GM12878 (cell line): Measurements from ENCODE around the gene CST8. TPM values are rescaled to one million over a fixed set of nuclear protein-coding genes. Genes with fewer than 3 reads are reported as not detected.

Experiments
- ATAC-seq: fragments of 200-7000 bp; cut with Tn5 transposase; 3 replicates; pipeline ENCODE4 v1.9.1; 2020; ENCODE audit warnings: mild to moderate bottlenecking, moderate library complexity
- BruUV-seq: library from RNA; stranded (reverse); fragments of 400-500 nt; replicated peaks from 2 replicates; lab custom pipeline; 2021; lab: Mats Ljungman, UMichigan
- CTCF ChIA-PET: fragments of 300-600 bp; sonication (Branson Sonifier 250); formaldehyde crosslinking; extraction: SDS; loops from one replicate; lab custom pipeline; 2021; ENCODE audit warnings: inconsistent platforms; lab: Yijun Ruan, JAX
- POLR2A ChIA-PET: fragments of 350-600 bp; formaldehyde crosslinking; extraction: SDS; loops from one replicate; lab custom pipeline; 2021; ENCODE audit warnings: inconsistent platforms; lab: Charles Lee
- RAD21 ChIA-PET: fragments of 300-600 bp; sonication (Branson Sonifier 250); formaldehyde crosslinking; loops from one replicate; lab custom pipeline; 2023; ENCODE audit warnings: antibody characterized with exemption; ENCODE audit not compliant: unreplicated experiment; lab: Charles Lee
- SMC1A ChIA-PET: fragments of 300-600 bp; sonication (Branson Sonifier 250); formaldehyde crosslinking; loops from one replicate; lab custom pipeline; 2023; ENCODE audit not compliant: unreplicated experiment, uncharacterized antibody; lab: Charles Lee
- DNase-seq: peaks from one replicate; pipeline ENCODE4 v3.0.0-alpha.2; 2011; ENCODE audit warnings: low read depth, low spot score
- FAIRE-seq: peaks from 3 replicates; lab custom pipeline; 2011; peaks lifted over from hg19 to GRCh38; lab: Jason Lieb, UNC
- H2AFZ ChIP-seq: 2 replicates; pipeline ENCODE4 v1.6.0; 2011; ENCODE audit warnings: low read depth, low read length, control low read depth; ENCODE audit not compliant: control insufficient read depth
- H3K27ac ChIP-seq: 2 replicates; pipeline ENCODE4 v1.5.1; 2011; ENCODE audit warnings: control low read depth; ENCODE audit not compliant: control insufficient read depth, insufficient read depth
- H3K27me3 ChIP-seq, 2 experiments: replicated peaks in 1 of 2; 2 replicates each; pipeline versions ENCODE4 v1.6.0 to v1.6.1; 2011; ENCODE audit warnings: low read length in 1 of 2; ENCODE audit not compliant: control insufficient read depth in 2 of 2, insufficient read depth in 2 of 2
- H3K36me3 ChIP-seq, 2 experiments: 2 replicates each; pipeline ENCODE4 v1.5.1; 2011; ENCODE audit warnings: low read length in 1 of 2; ENCODE audit not compliant: control insufficient read depth in 2 of 2, insufficient read depth in 2 of 2
- H3K4me1 ChIP-seq: 2 replicates; pipeline ENCODE4 v1.6.1; 2011; ENCODE audit warnings: mild to moderate bottlenecking, low read length, moderate library complexity, mixed read lengths; ENCODE audit not compliant: control insufficient read depth, insufficient read depth
- H3K4me2 ChIP-seq: 2 replicates; pipeline ENCODE4 v1.6.0; 2011; ENCODE audit warnings: control low read depth; ENCODE audit not compliant: control insufficient read depth, insufficient read depth
- H3K4me3 ChIP-seq: fragments of 200-600 bp; sonication (generic); 2 replicates; pipeline ENCODE4 v1.5.1; 2016
- H3K79me2 ChIP-seq: 2 replicates; pipeline ENCODE4 v1.6.0; 2011; ENCODE audit warnings: low read length; ENCODE audit not compliant: control insufficient read depth, insufficient read depth
- H3K9ac ChIP-seq: 2 replicates; pipeline ENCODE4 v1.8.0; 2011; ENCODE audit warnings: low read length, control low read depth, mixed read lengths; ENCODE audit not compliant: control insufficient read depth, insufficient read depth
- H3K9me3 ChIP-seq: replicated peaks from 3 replicates; pipeline ENCODE4 v1.5.1; 2011; ENCODE audit warnings: mild to moderate bottlenecking, low read length; ENCODE audit not compliant: control insufficient read depth, insufficient read depth
- H4K20me1 ChIP-seq: 2 replicates; pipeline ENCODE4 v1.6.0; 2011; ENCODE audit not compliant: control insufficient read depth, insufficient read depth
- BCL11A ChIP-seq: IDR thresholded peaks from 2 replicates; pipeline ENCODE4 v1.6.1; 2011; ENCODE audit warnings: low read depth, low read length
- CBX5 ChIP-seq: sonication (generic); IDR thresholded peaks from 2 replicates; pipeline ENCODE4 v1.6.1; 2016; ENCODE audit warnings: low read depth, moderate library complexity, mild to moderate bottlenecking, inconsistent platforms
- CHD2 ChIP-seq: IDR thresholded peaks from 2 replicates; pipeline ENCODE4 v1.6.1; 2011; ENCODE audit warnings: low read depth, low read length, improper control_type of control experiment, borderline replicate concordance
- CTCF ChIP-seq, 3 experiments: IDR thresholded peaks in 2 of 3; conservative IDR thresholded peaks in 1 of 3; 2 replicates each; pipeline ENCODE4 v1.5.1; 2011; ENCODE audit warnings: low read depth in 3 of 3, low read length in 3 of 3, mild to moderate bottlenecking in 3 of 3, control low read depth in 2 of 3, moderate library complexity in 2 of 3, inconsistent platforms in 1 of 3, mixed read lengths in 1 of 3; ENCODE audit not compliant: control insufficient read depth in 2 of 3, insufficient read depth in 1 of 3; ENCODE audit errors: extremely low read depth in 1 of 3
- EGR1 ChIP-seq, 2 experiments: IDR thresholded peaks; 1 replicate in 1 of 2; 2 replicates in 1 of 2; pipeline ENCODE4 v1.6.1; 2011 to 2012; ENCODE audit warnings: low read depth in 2 of 2, low read length in 2 of 2, borderline replicate concordance in 1 of 2, mild to moderate bottlenecking in 1 of 2, moderate library complexity in 1 of 2
- FOS ChIP-seq: IDR thresholded peaks from 3 replicates; pipeline ENCODE4 v1.6.1; 2011; ENCODE audit warnings: borderline replicate concordance; ENCODE audit not compliant: insufficient read length; ENCODE audit errors: extremely low read depth
- NR2C2 ChIP-seq: IDR thresholded peaks from 2 replicates; pipeline ENCODE4 v1.6.1; 2011; ENCODE audit warnings: borderline replicate concordance, low read depth; ENCODE audit not compliant: control insufficient read depth, insufficient read length
- RB1 ChIP-seq: fragments of 450-650 bp; formaldehyde crosslinking; IDR thresholded peaks from 2 replicates; pipeline ENCODE4 v1.6.1; 2017; ENCODE audit warnings: mild to moderate bottlenecking, borderline replicate concordance
- SIN3A ChIP-seq: IDR thresholded peaks from 2 replicates; pipeline ENCODE4 v1.6.1; 2012; ENCODE audit warnings: low read depth, low read length, improper control_type of control experiment
- SIX5 ChIP-seq: IDR thresholded peaks from 2 replicates; pipeline ENCODE4 v1.6.1; 2011; ENCODE audit warnings: mild to moderate bottlenecking, low read depth, low read length, moderate library complexity; ENCODE audit not compliant: severe bottlenecking
- STAT3 ChIP-seq: IDR thresholded peaks from 2 replicates; pipeline ENCODE4 v1.6.1; 2011; ENCODE audit warnings: low read depth, low read length, improper control_type of control experiment
- WGBS: methylation state at CpG from one replicate; pipeline ENCODE4 v1.1.6; 2016; ENCODE audit warnings: low lambda C conversion rate; ENCODE audit not compliant: insufficient replicate concordance, insufficient coverage; ENCODE audit errors: missing lambda C conversion rate; 5-methylcytosine and 5-hydroxymethylcytosine counted together
- in situ Hi-C: fragments of 300-500 bp; cut with MboI; formaldehyde crosslinking; loops from 9 replicates; pipeline ENCODE4 v1.14.3; 2018; ENCODE audit warnings: mixed read lengths
- intact Hi-C: fragments of 100-400 bp; cut with micrococcal nuclease; formaldehyde crosslinking; loops from one replicate; pipeline ENCODE4 v1.14.2; 2022; ENCODE audit not compliant: unreplicated experiment
- polyA plus RNA-seq, 11 experiments: library from polyadenylated mRNA; depleted of rRNA in 4 of 11; unstranded in 6 of 11; stranded (reverse) in 5 of 11; fragments of >200 nt; fragmentation: Nextera tagmentation in 4 of 11; fragmentation: Illumina TruSeq in 1 of 11; extraction: Ambion mirVana in 4 of 11; extraction: Trizol in 1 of 11; gene quantifications; 1 replicate in 1 of 11; 2 replicates in 10 of 11; pipeline versions ENCODE4 v1.2.1 to v1.2.3, GENCODE V29; 2011 to 2016; ENCODE audit warnings: inconsistent platforms in 2 of 11, missing spikeins in 2 of 11, low read depth in 1 of 11
- total RNA-seq, 4 experiments: library from RNA; depleted of rRNA in 3 of 4; stranded (reverse); fragments of >200 nt in 3 of 4; fragmentation: Illumina TruSeq in 1 of 4; extraction: Trizol in 1 of 4; gene quantifications; 2 replicates each; pipeline versions ENCODE4 v1.2.1 to v1.2.3, GENCODE V29; 2013 to 2021
- TF ChIP-seq, protein P1 (sequence below): fragments of 450-650 bp; IDR thresholded peaks from 2 replicates; pipeline ENCODE4 v1.6.1; 2016; ENCODE audit warnings: mild to moderate bottlenecking, moderate library complexity, borderline replicate concordance

Gene CST8
- total and polyA plus RNA-seq, 10 of the 15 experiments (the other 5 are each of a cell fraction or from before 2014, with no cell fraction given) = not detected

DNA sequence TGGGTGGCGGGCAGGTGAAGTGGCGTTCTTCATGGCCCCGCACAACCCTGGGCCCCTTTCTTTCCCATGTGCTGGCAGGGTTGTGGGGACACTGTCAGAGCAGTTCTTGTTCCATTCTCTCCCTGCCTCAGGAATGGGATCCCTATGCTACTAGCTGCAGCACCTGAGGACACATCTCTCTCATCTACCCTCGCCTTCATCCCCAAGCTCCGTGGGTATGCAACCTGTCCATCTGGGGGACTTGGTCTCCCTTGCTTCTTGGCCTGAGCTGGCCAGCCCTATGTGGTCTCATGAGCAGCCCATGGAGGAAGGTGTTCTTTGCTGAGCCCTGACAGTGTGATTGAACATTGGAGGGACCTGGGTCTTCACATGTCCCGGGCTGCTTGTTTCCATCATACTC is 53.2 kb downstream of the CST8 start:
- ChIA-PET CTCF (no interaction called here), POLR2A (no interaction called here), SMC1A (no interaction called here), RAD21 (no interaction called here)
- Histone ChIP-seq H3K4me2 (no peak overlapping the region), H3K36me3 (no peaks in the 10 kb centered on the region), H3K79me2 (no peaks in the 10 kb centered on the region), H3K9me3 (no peaks in the 10 kb centered on the region), H3K4me3 (no peak overlapping the region), H3K9ac (no peak overlapping the region), H3K4me1 (no peaks in the 10 kb centered on the region), H3K27ac (no peak overlapping the region), H2AFZ (no peak overlapping the region), H3K27me3 (peaks cover 0 to 2% of the 10 kb centered on the region in 2 experiments; a peak in 2 of 4 replicates), H4K20me1 (no peaks in the 10 kb centered on the region)
- in situ Hi-C loops = no loop called here
- TF ChIP-seq, protein P1, sequence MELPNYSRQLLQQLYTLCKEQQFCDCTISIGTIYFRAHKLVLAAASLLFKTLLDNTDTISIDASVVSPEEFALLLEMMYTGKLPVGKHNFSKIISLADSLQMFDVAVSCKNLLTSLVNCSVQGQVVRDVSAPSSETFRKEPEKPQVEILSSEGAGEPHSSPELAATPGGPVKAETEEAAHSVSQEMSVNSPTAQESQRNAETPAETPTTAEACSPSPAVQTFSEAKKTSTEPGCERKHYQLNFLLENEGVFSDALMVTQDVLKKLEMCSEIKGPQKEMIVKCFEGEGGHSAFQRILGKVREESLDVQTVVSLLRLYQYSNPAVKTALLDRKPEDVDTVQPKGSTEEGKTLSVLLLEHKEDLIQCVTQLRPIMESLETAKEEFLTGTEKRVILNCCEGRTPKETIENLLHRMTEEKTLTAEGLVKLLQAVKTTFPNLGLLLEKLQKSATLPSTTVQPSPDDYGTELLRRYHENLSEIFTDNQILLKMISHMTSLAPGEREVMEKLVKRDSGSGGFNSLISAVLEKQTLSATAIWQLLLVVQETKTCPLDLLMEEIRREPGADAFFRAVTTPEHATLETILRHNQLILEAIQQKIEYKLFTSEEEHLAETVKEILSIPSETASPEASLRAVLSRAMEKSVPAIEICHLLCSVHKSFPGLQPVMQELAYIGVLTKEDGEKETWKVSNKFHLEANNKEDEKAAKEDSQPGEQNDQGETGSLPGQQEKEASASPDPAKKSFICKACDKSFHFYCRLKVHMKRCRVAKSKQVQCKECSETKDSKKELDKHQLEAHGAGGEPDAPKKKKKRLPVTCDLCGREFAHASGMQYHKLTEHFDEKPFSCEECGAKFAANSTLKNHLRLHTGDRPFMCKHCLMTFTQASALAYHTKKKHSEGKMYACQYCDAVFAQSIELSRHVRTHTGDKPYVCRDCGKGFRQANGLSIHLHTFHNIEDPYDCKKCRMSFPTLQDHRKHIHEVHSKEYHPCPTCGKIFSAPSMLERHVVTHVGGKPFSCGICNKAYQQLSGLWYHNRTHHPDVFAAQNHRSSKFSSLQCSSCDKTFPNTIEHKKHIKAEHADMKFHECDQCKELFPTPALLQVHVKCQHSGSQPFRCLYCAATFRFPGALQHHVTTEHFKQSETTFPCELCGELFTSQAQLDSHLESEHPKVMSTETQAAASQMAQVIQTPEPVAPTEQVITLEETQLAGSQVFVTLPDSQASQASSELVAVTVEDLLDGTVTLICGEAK = no peak
- no peak for TF ChIP-seq CHD2
- no peak for TF ChIP-seq CTCF (IDR thresholded peaks at IDR 0.05 in 2 of 3, conservative IDR thresholded peaks at IDR 0.05 in 1 of 3; ENCODE audit: control insufficient read depth in 2 of 3, extremely low read depth in 1 of 3, insufficient read depth in 1 of 3, low read depth in 3 of 3, low read length in 3 of 3)
- no peak for TF ChIP-seq BCL11A
- no peak for TF ChIP-seq STAT3
- TF ChIP-seq CBX5 = no peak
- TF ChIP-seq SIN3A = no peak
- TF ChIP-seq FOS = no peak
- no peak for TF ChIP-seq SIX5
- no peak for TF ChIP-seq NR2C2
- TF ChIP-seq RB1 = no peak
- no peak for TF ChIP-seq EGR1 (IDR thresholded peaks at IDR 0.05; ENCODE audit: borderline replicate concordance in 1 of 2, low read depth in 2 of 2, low read length in 2 of 2)
- FAIRE-seq = no peak
- DNase-seq = no peak
- 28% methylated on average over 6 of the region's 6 CpGs for WGBS
- intact Hi-C loops = no loop called here
- no peak for ATAC-seq
- no TSS peak for BruUV-seq
